Psoas muscle (tissue), 8 donors: ENCODE results near the gene CYP4B1. TPM values are rescaled to one million over a fixed set of nuclear protein-coding genes. Genes with fewer than 3 reads are reported as not detected.
A peak's percentile ranks its signal among the peaks of the same experiment; 100 is the strongest.
"Not testable (repeated sequence)": the region's sequence is repeated elsewhere in the genome, so short reads cannot be mapped to it uniquely, and the experiment has no call there.

Experiments used
- ATAC-seq, 4 donors: fragments of 200-7000 bp; cut with Tn5 transposase; one replicate each; pipeline ENCODE4 v1.9.1; 2020; ENCODE audit warnings: moderate library complexity in 3 of 4, mild to moderate bottlenecking in 2 of 4
- DNase-seq, 2 donors: peaks; one replicate each; pipeline ENCODE4 v3.0.0-alpha.2; 2020
- H3K27ac ChIP-seq: fragments of 200-600 bp; one replicate; pipeline ENCODE4 v1.8.0; 2022
- H3K27me3 ChIP-seq, 3 donors: fragments of 200-600 bp in 1 of 3; one replicate each; pipeline versions ENCODE4 v1.6.1 to v1.8.0; 2013 to 2022; ENCODE audit warnings: low read length in 2 of 3, mild to moderate bottlenecking in 2 of 3, moderate library complexity in 1 of 3; ENCODE audit not compliant: insufficient read depth in 3 of 3
- H3K36me3 ChIP-seq, 2 donors: fragments of 200-600 bp in 1 of 2; one replicate each; pipeline versions ENCODE4 v1.6.1 to v1.8.0; 2013 to 2022; ENCODE audit warnings: low read depth in 1 of 2, mild to moderate bottlenecking in 1 of 2, moderate library complexity in 1 of 2; ENCODE audit not compliant: insufficient read depth in 1 of 2
- H3K4me1 ChIP-seq: fragments of 200-600 bp; one replicate; pipeline ENCODE4 v1.8.0; 2022
- H3K4me3 ChIP-seq: fragments of 200-600 bp; one replicate; pipeline ENCODE4 v1.8.0; 2022; ENCODE audit warnings: mild to moderate bottlenecking
- H3K9me3 ChIP-seq: fragments of 200-600 bp; one replicate; pipeline ENCODE4 v1.8.0; 2022
- WGBS, 3 donors: extraction: QIAGEN DNeasy Blood & Tissue Kit; methylation state at CpG; one replicate each; pipeline versions ENCODE4 v1.1.6 to v1.1.7; 2013; 5-methylcytosine and 5-hydroxymethylcytosine counted together
- intact Hi-C, 2 donors: fragments of 100-400 bp; cut with DNase I; formaldehyde crosslinking; loops; one replicate each; pipeline versions ENCODE4 v1.11.0 to v1.14.2; 2022
- polyA plus RNA-seq, 3 donors: library from polyadenylated mRNA; stranded (reverse); fragments of 200-250 nt; gene quantifications; one replicate each; pipeline ENCODE4 v1.2.3, GENCODE V29; 2013
- total RNA-seq, 4 donors: library from RNA; stranded (reverse); fragmentation: NEBNext Ultra II Directional in 2 of 4; extraction: Animal tissue kit (Norgen Biotek cat#: 25700) in 2 of 4; gene quantifications; one replicate each; pipeline versions ENCODE4 v1.2.1 to v1.2.4, GENCODE V29; 2021 to 2023
- TF ChIP-seq, protein P1 (sequence below): fragments of 200-600 bp; IDR thresholded peaks from one replicate; pipeline ENCODE4 v1.8.0; 2022; ENCODE audit warnings: antibody characterized with exemption
- donor health status: healthy with polysubstance abuse.
- donor health status: DM: no; HTN: no; CAD: no; lungs with moderate emphysema.
- donor health status: Bipolar disorder and iron deficiency.
- donor health status: healthy.
- donor health status: DM: yes; HTN: yes; CAD: no.
- donor health status: DM: no; HTN: no; CAD: no.
- donor health status: DM: no; HTN: no; CAD: no.
- donor health status: DM: yes; HTN: yes; CAD: no.

The CYP4B1 gene
- total and polyA plus RNA-seq, 7 donors = 0.15 to 37.4 (median 21.9) TPM

DNA sequence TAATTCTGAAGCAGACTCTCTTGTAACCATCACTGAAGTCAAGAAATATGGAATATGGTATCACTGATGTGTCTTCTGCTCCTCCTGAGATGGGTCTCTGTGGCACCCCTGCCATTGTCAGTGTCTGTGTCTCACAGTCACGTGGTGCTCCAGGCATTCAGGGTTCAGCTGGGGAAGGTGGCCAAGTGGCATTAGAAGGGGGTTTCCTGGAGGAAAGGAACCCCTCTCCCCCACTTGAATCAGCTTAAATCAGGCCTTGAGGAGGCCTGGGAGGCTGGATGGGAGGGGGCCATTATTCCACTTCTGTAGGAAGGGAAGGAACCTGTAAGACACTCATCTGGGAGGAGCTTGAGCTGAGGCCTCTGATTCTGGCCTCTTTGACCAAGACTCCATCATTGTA is 20.5 kb downstream of the CYP4B1 start:
- DNase-seq = no peak
- no peaks in the 10 kb centered on the region for H3K36me3 ChIP-seq
- H3K4me1 ChIP-seq = no peaks in the 10 kb centered on the region
- H3K27me3 ChIP-seq = no peaks in the 10 kb centered on the region
- no peak for ATAC-seq
- H3K27ac ChIP-seq = no peak overlapping the region
- intact Hi-C loops = no loop called here
- H3K4me3 ChIP-seq = no peak overlapping the region
- TF ChIP-seq, protein P1, sequence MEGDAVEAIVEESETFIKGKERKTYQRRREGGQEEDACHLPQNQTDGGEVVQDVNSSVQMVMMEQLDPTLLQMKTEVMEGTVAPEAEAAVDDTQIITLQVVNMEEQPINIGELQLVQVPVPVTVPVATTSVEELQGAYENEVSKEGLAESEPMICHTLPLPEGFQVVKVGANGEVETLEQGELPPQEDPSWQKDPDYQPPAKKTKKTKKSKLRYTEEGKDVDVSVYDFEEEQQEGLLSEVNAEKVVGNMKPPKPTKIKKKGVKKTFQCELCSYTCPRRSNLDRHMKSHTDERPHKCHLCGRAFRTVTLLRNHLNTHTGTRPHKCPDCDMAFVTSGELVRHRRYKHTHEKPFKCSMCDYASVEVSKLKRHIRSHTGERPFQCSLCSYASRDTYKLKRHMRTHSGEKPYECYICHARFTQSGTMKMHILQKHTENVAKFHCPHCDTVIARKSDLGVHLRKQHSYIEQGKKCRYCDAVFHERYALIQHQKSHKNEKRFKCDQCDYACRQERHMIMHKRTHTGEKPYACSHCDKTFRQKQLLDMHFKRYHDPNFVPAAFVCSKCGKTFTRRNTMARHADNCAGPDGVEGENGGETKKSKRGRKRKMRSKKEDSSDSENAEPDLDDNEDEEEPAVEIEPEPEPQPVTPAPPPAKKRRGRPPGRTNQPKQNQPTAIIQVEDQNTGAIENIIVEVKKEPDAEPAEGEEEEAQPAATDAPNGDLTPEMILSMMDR = no peak
- no peaks in the 10 kb centered on the region for H3K9me3 ChIP-seq
- 57 to 74% (median 65%) methylated on average over 1 of the region's 1 CpG for WGBS, 3 donors

DNA sequence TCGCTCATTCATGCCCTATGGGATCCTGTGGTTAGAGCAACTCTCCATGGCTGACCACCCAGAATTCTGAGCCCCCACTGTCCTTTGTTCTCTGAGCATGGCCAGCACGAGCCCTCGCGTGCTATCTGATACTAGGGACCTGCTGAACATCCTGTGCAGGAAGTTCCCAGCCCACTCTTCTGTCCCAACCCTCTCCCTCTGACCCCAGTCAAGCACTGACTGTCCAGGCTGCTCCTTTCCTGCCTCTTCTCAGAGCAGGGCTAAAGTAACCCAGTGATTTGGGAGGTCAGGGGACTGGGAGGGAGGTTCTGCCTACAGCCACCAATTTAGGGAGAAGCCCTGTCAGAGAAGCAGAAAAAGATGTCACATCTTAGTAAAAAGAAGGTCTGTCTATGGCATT is 21.2 kb downstream of the CYP4B1 start:
- ATAC-seq = no peak
- no peak overlapping the region for H3K27ac ChIP-seq
- WGBS, 3 donors = 51 to 67% (median 64%) methylated on average over 4 of the region's 4 CpGs

DNA sequence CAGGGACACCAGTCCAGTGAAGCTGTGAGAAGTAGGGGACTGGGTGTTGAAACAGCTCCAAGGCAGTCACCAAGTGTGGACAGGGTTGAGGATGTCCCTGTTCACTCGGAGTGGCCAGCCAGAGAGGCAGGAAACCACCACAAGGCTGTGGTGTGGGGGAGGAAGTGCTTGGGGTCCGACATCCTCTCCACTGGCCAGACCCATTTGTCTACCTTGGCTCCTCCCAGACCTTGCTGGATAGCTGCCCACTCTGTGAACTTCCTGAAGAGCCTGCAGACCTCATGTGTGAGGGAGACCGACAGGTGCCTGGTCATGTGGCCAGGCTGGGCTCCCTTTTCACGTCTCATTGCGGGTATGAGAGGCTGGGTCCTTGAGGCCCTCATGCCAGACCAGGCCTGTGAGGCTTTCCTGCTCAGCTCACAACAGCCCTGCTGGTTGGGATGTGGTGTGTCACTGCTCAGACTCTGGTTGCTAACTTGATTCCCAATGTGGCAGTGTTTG is 21.8 kb downstream of the CYP4B1 start:
- WGBS, 3 donors = 50 to 56% (median 51%) methylated on average over 5 of the region's 5 CpGs
- DNase-seq (peak in 1 of 2 donors; percentile 23), ATAC-seq (peak in 2 of 4 donors; percentile 36 to 42)
- no peaks in the 10 kb centered on the region for H3K9me3 ChIP-seq
- intact Hi-C loops = no loop called here
- no peak overlapping the region for H3K4me3 ChIP-seq
- no peak overlapping the region for H3K27ac ChIP-seq
- no peaks in the 10 kb centered on the region for H3K4me1 ChIP-seq
- H3K36me3 ChIP-seq = no peaks in the 10 kb centered on the region
- no peaks in the 10 kb centered on the region for H3K27me3 ChIP-seq
- TF ChIP-seq, protein P1 = no peak

More for the DNA sequence above, 21.2 kb downstream of the CYP4B1 start:
- no peak for DNase-seq
- Histone ChIP-seq H3K4me1 (no peaks in the 10 kb centered on the region), H3K27me3 (no peaks in the 10 kb centered on the region), H3K4me3 (no peak overlapping the region), H3K9me3 (no peaks in the 10 kb centered on the region), H3K36me3 (no peaks in the 10 kb centered on the region)
- intact Hi-C loops = no loop called here
- TF ChIP-seq, protein P1 = no peak

DNA sequence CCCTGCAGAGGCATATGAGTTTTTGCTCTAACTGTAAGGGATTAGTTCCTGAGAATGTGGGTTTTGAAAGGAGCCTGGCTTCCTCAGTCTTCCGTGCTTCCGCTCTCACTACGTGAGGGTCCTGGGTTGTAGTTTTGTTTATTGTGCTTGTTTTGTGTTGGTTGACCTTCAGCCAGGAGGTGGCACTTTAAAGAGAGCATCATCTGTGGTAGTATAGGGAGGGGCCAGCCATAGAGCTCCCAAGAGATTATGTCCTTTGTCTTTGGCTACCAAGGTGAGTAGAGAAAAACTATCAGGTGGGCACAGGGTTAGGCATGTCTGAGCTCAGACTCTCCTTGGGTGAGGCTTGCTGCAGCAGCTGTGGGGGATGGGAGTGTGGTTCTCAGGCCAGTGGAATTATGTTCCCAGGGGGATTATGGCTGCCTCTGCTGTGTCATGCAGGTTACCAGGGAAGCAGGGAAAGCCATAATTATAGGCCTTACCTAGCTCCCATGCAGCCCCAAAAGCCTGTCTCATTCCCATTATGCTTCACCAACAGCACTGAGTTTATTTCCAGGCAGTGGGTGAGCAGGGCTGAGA is 23.5 kb downstream of the CYP4B1 start:
- no peak overlapping the region for H3K27ac ChIP-seq
- no peak for DNase-seq
- ATAC-seq = no peak
- TF ChIP-seq, protein P1 = no peak
- intact Hi-C loops = no loop called here
- no peaks in the 10 kb centered on the region for H3K27me3 ChIP-seq
- H3K4me1 ChIP-seq = no peaks in the 10 kb centered on the region
- no peaks in the 10 kb centered on the region for H3K36me3 ChIP-seq
- 84 to 86% (median 84%) methylated on average over 3 of the region's 3 CpGs for WGBS, 3 donors
- H3K4me3 ChIP-seq = no peak overlapping the region
- no peaks in the 10 kb centered on the region for H3K9me3 ChIP-seq

DNA sequence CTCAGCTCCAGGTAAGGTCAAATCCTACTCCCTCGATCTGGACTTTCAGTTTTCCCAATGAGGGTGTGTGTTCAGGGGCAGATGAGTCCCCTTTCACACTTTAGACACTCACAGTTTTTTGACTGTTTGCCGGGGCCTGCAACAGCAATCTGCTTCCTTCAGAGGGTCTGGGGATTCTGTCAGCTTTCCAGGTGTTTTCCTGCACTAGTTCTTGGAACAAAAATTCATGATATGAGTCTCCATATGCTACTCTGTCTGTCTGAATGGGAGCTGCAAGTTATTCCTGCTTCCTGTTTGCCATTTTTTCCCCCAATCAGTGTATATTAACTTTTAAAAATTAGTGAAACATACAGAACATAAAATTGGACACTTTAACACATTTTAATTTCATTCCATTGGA is 24.3 kb downstream of the CYP4B1 start:
- Histone ChIP-seq H3K27ac (no peak overlapping the region), H3K4me3 (no peak overlapping the region), H3K4me1 (no peaks in the 10 kb centered on the region), H3K27me3 (no peaks in the 10 kb centered on the region), H3K36me3 (no peaks in the 10 kb centered on the region), H3K9me3 (no peaks in the 10 kb centered on the region)
- DNase-seq = no peak
- WGBS, 3 donors = 38 to 46% (median 44%) methylated on average over 2 of the region's 2 CpGs
- intact Hi-C loops = no loop called here
- no peak for ATAC-seq
- TF ChIP-seq, protein P1 = no peak

DNA sequence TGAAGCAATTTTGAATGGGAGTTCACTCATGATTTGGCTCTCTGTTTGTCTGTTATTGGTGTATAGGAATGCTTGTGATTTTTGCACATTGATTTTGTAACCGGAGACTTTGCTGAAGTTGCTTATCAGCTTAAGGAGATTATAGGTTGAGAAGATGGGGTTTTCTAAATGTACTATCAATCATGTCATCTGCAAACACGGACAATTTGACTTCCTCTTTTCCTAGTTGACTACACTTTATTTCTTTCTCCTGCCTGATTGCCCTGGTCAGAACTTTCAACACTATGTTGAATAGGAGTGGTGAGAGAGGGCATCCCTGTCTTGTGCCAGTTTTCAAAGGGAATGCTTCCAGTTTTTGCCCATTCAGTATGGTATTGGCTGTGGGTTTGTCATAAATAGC is 28.0 kb downstream of the CYP4B1 start:
- intact Hi-C loops, DNase-seq, H3K36me3 ChIP-seq, H3K27ac ChIP-seq, ATAC-seq, H3K4me3 ChIP-seq, H3K4me1 ChIP-seq, H3K9me3 ChIP-seq, H3K27me3 ChIP-seq: not testable (repeated sequence)
- 66 to 79% (median 67%) methylated on average over 2 of the region's 2 CpGs for WGBS, 3 donors
